ENCODE measurements around the gene SNHG17.

GRCh38 chr20:38445381-38445796 lies 10.3 kb upstream of the SNHG17 start:
- TF ChIP-seq CTCF (conservative IDR thresholded peaks at IDR 0.05; ENCODE audit: low read depth, low read length) (no peak), EZH2 (IDR thresholded peaks at IDR 0.05; ENCODE audit: borderline replicate concordance, low read depth, low read length, poor library complexity, severe bottlenecking) (no peak)
